Measurements from ENCODE around the gene GRID2IP. TPM values are rescaled to one million over a fixed set of nuclear protein-coding genes. Genes with fewer than 3 reads are reported as not detected.

The GRID2IP gene
- total and polyA plus RNA-seq, 2 of the 13 experiments (the other 11 are each of a cell fraction or from before 2014, with no cell fraction given): 0.03 TPM; not detected in 1

GRCh38 chr7:6447581-6448199 lies 103.6 kb downstream of the GRID2IP start, which contains the start of gene DAGLB (continued):
- TF ChIP-seq ZNF574 (CRISPR knock-in tag; IDR thresholded peaks at IDR 0.05): peak; percentile 28; the same call in 1 of the 2 replicates
- TF ChIP-seq ZNF280B (CRISPR knock-in tag; IDR thresholded peaks at IDR 0.05; ENCODE audit: borderline replicate concordance): peak; percentile 81
- no peak for TF ChIP-seq RFXANK (CRISPR knock-in tag; IDR thresholded peaks at IDR 0.05)
- TF ChIP-seq GMEB1 (CRISPR knock-in tag; IDR thresholded peaks at IDR 0.05; ENCODE audit: borderline replicate concordance): peak; percentile 78; the same call in 1 of the 2 replicates
- peak; percentile 32; the same call in 1 of the 2 replicates for TF ChIP-seq SP4 (CRISPR knock-in tag; IDR thresholded peaks at IDR 0.05)
- peak; percentile 73; the same call in 1 of the 2 replicates for TF ChIP-seq FIP1L1 (IDR thresholded peaks at IDR 0.05; ENCODE audit: borderline replicate concordance, insufficient read depth, low read depth, low read length)
- no peak for TF ChIP-seq TBX3 (IDR thresholded peaks at IDR 0.05; ENCODE audit: borderline replicate concordance)
- TF ChIP-seq ZBTB40 (IDR thresholded peaks at IDR 0.05): no peak
- peak; percentile 30; the same call in 1 of the 2 replicates for TF ChIP-seq ZBTB40 (CRISPR knock-in tag; IDR thresholded peaks at IDR 0.05)
